LNCAP (cell line): Measurements from ENCODE around the gene CRYZL1.

Source experiments
- TF ChIP-seq, protein P1 (sequence below): fragments of 450-650 bp; IDR thresholded peaks from 2 replicates; pipeline ENCODE4 v1.5.1; 2017; ENCODE audit warnings: mild to moderate bottlenecking

Gene CRYZL1

DNA sequence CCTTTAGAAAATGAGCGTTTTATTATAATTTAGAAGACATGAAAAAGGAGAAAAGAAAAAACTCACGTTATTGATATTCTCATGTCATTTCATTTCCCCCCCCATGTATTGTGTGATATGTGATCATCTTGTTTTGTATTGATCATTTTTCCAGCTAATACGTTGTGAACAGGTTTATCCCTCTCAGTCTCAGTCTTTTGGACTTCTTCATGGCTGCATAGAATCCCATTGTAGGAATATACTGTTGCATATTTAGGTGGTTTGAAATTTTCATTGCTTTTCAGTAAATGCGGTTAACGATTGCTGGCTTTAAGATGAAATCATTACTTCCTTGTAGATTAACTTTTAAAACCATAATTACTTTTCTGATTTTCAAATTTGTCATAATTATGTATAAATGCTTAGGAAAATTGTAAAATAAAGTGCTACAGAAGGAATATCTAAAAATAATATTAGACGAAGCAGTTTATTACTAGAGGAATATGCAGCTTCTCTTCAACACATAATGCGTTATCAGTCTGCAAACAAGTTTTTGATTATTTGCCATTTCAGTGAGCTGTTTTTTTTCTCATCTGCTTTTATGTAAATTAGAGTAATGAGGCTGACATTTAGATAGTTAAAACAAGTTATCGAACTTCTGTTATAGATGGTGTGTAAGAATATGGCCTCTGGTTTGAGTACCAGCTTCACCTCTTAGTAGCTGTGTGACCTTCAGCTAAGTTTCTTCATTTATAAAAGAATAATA lies 96.9 kb downstream of the CRYZL1 start:
- TF ChIP-seq, protein P1, sequence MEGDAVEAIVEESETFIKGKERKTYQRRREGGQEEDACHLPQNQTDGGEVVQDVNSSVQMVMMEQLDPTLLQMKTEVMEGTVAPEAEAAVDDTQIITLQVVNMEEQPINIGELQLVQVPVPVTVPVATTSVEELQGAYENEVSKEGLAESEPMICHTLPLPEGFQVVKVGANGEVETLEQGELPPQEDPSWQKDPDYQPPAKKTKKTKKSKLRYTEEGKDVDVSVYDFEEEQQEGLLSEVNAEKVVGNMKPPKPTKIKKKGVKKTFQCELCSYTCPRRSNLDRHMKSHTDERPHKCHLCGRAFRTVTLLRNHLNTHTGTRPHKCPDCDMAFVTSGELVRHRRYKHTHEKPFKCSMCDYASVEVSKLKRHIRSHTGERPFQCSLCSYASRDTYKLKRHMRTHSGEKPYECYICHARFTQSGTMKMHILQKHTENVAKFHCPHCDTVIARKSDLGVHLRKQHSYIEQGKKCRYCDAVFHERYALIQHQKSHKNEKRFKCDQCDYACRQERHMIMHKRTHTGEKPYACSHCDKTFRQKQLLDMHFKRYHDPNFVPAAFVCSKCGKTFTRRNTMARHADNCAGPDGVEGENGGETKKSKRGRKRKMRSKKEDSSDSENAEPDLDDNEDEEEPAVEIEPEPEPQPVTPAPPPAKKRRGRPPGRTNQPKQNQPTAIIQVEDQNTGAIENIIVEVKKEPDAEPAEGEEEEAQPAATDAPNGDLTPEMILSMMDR, result no peak

DNA sequence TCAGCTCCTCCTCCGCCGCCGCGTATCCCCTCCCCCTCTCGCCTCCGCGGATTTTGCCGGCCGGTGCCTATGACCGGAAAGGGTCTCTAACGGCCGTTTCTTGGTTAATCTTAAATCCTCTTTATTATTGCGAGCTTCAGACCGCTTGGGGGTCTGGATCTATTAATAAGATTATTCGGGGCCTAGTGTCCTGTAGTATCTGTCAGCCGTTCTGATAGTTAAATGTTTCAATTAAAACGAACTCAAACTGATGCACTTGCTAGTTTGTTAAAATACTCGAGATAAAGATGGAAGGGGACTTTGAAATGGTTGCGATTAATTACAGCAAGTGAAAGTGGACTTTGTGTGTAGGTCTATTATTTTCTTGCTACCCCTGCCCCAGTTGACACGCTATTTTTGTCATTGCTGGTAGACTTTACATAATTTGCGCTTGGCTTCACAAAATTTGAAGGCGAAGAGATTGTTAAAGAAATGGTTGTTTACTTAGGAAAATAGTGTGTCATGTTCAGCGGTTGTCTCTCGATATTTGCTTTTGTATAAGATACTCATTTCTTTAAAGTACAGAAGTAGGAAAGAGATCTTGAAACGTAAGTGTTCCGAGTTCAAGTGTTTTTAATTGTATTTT lies 97.9 kb downstream of the CRYZL1 start:
- TF ChIP-seq, protein P1, result no peak

GRCh38 chr21:33542640-33543504 lies 98.7 kb downstream of the CRYZL1 start, which contains the start of gene SON:
SON (plus strand) TSS chr21:33543038; CDS start chr21:33543093, 55 bp downstream.
- TF ChIP-seq, protein P1, result no peak

DNA sequence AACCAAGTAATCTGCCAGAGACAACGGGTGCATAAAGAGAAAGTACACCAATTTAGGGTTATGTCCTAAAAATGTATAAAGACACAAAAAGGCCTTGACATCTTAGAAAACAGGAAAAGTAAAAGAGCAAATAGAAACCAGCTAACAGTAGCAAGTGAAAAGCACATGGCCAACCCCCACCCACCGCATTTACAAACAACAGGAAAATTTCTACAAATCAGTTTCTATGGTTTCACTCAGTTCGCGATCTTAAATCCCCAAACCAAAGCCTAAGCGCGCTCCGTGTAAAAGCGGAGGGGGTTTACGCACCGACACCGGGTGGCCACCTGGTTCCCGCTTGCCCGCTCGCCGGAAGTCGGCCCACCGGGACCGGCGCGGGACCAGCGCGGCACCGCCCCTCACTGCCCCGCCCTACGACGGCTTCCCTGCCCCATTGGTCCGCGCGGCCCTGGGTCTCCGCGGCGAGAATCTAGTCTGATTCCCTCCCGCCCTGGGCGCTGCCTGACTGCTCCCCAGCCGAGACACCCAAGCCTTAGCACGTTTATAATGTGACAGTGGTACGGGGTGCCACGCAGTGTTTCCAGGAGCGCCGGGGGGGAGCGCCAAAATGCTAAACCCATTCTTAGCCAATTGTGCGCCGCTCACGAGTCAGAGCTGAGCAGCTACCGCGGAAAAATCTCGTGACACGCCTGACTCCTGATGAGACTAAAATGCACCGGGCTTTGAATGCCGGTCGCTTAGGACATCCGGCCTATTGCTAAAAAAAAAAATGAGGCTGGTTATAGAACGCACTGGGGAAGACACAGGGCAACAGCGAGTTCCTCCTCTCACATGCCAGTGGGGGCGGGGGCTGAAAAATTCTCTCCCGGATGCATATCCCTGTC lies 99.5 kb downstream of the CRYZL1 start, which contains the start of gene GART:
Gene GART, minus strand, starts transcription at position 362 of the 884 bp plus-strand sequence. CDS start 2,802 bp downstream, outside the sequence.
- TF ChIP-seq, protein P1, result no peak

DNA sequence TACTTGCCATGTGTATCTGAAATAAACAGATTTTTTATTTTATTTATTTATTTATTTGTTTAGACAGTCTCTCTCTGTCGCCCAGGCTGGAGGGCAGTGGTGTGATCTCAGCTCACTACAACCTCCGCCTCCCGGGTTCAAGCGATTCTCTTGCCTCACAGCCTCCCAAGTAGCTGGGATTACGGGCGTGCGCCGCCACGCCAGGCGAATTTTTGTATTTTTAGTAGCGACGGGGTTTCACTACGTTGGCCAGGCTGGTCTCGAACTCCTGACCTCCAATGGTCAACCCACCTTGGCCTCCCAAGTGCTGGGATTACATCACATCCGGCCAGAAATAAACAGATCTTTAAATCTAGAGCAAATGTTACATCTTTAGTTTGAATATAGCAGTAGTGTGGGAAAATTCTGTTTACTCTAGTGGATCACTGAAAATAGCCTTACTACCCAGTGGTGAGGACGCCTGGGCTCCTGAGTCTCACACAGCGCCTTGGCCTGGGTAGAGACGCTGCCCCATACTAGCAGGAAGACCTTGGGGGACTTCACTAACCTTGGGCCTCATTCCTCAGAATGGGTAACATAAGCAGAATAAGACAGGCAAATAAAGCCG lies 100.3 kb downstream of the CRYZL1 start:
- TF ChIP-seq, protein P1, result no peak

DNA sequence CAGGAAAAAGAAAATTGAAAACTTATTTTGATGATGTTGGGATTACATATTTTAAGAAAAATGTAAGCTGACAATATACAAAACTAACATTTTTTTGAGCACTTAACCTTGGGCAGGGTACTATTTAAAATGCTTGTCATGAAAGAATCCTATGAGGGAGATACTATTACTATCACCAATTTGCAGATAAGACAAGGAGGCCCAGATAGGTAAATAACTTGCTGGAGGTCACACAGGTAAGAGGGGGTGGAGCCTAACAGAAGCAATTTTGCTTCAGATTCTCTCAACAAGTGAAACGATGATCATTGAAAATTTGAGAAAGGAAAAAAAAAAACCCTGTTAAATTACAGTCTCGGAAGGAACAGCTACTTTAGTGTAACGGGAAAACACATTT lies 100.8 kb downstream of the CRYZL1 start:
- TF ChIP-seq, protein P1, result no peak
